Measurements from ENCODE around the gene KLHDC7A.

DNA sequence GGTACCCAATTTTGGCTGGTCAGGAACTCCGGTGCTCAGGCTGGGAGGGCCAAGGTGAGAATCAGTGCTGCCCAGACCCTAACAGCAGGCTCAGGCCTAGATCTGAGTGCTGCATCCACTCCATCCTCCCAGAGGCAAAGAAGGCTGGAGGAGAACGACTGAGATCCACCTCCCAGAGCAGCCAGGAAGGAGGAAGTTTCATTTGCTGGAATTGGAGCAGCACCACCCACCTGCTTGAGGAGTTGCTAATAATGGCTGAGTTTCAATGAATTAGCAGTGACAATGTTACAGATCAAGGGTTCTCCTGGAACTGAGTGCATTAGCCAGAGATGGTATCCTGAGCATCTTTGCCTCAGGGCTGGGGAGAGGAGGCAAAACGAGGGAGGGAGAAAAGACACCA lies 46.7 kb upstream of the KLHDC7A start:
- TF ChIP-seq POLR2A (IDR thresholded peaks at IDR 0.05; ENCODE audit: low read depth, low read length) (no peak), TAF1 (IDR thresholded peaks at IDR 0.05; ENCODE audit: borderline replicate concordance, low read depth, low read length) (no peak), POLR2AphosphoS5 (IDR thresholded peaks at IDR 0.05; ENCODE audit: low read depth, low read length) (no peak)
